Stomach (tissue), 9 donors: ENCODE measurements around the gene SMAD7. TPM values are rescaled to one million over a fixed set of nuclear protein-coding genes. Genes with fewer than 3 reads are reported as not detected.

Source experiments
- DNase-seq, 2 donors: peaks; one replicate each; pipeline versions ENCODE4 v3.0.0 to v3.0.0-alpha.2; 2013 to 2019
- H3K27ac ChIP-seq, 5 donors: fragments of 200-600 bp in 4 of 5; sonication (generic) in 4 of 5; one replicate each; pipeline ENCODE4 v1.5.1; 2013 to 2019; ENCODE audit warnings: mild to moderate bottlenecking in 1 of 5, moderate library complexity in 1 of 5
- H3K27me3 ChIP-seq, 3 donors: fragments of 200-600 bp; sonication (generic); one replicate each; pipeline ENCODE4 v1.5.1; 2017 to 2019; ENCODE audit warnings: mixed run types in 1 of 3
- H3K36me3 ChIP-seq, 4 donors: fragments of 200-600 bp; sonication (generic); 1 replicate in 3 of 4; 2 replicates in 1 of 4; pipeline ENCODE4 v1.5.1; 2016 to 2019
- H3K4me1 ChIP-seq, 4 donors: fragments of 200-600 bp; sonication (generic); one replicate each; pipeline ENCODE4 v1.5.1; 2016 to 2019
- H3K4me3 ChIP-seq, 4 donors: fragments of 200-600 bp; sonication (generic) in 3 of 4; one replicate each; pipeline ENCODE4 v1.5.1; 2016 to 2019; ENCODE audit warnings: mild to moderate bottlenecking in 1 of 4
- H3K9me3 ChIP-seq, 4 donors: fragments of 200-600 bp; sonication (generic); one replicate each; pipeline ENCODE4 v1.5.1; 2016 to 2019
- EP300 ChIP-seq: sonication (generic); formaldehyde crosslinking; IDR thresholded peaks from one replicate; pipeline ENCODE4 v1.6.1; 2017; ENCODE audit warnings: antibody characterized with exemption
- POLR2A ChIP-seq, 4 donors: fragments of 450-650 bp; IDR thresholded peaks; one replicate each; pipeline ENCODE4 v1.6.1; 2016; ENCODE audit warnings: antibody characterized with exemption in 4 of 4, control low read depth in 2 of 4, mild to moderate bottlenecking in 1 of 4, moderate library complexity in 1 of 4
- POLR2AphosphoS5 ChIP-seq, 3 donors: sonication (generic); formaldehyde crosslinking; IDR thresholded peaks; one replicate each; pipeline ENCODE4 v1.6.1; 2016; ENCODE audit warnings: antibody characterized with exemption in 3 of 3
- WGBS, 5 donors: extraction: QIAGEN DNeasy Blood & Tissue Kit in 3 of 5; methylation state at CpG; one replicate each; pipeline versions ENCODE4 v1.1.5 to v1.1.7; 2013 to 2018; 5-methylcytosine and 5-hydroxymethylcytosine counted together
- intact Hi-C: fragments of 100-400 bp; cut with DNase I; formaldehyde crosslinking; loops from one replicate; pipeline ENCODE4 v1.15.1; 2023; ENCODE audit warnings: low total_unique reads
- polyA plus RNA-seq, 3 donors: library from polyadenylated mRNA; stranded (reverse); fragments of 200-250 nt; gene quantifications; one replicate each; pipeline ENCODE4 v1.2.3, GENCODE V29; 2013
- total RNA-seq, 5 donors: library from RNA; depleted of rRNA; stranded (reverse); fragments of >200 nt; gene quantifications; one replicate each; pipeline versions ENCODE4 v1.1.0 to v1.2.3, GENCODE V29; 2014 to 2016
- TF ChIP-seq, protein P1 (sequence below), 7 experiments: fragments of 450-650 bp in 4 of 7; fragments of 200-600 bp in 3 of 7; sonication (generic) in 3 of 7; IDR thresholded peaks; one replicate each; pipeline ENCODE4 v1.5.1; 2016 to 2019; ENCODE audit warnings: antibody characterized with exemption in 7 of 7, control low read depth in 2 of 7, mild to moderate bottlenecking in 1 of 7
- donor health status: healthy with polysubstance abuse.
- donor health status: Bipolar disorder and iron deficiency.
- donor health status: healthy.

SMAD7 gene
- total and polyA plus RNA-seq, 8 donors, result 4.5 to 123 (median 10.6) TPM

DNA sequence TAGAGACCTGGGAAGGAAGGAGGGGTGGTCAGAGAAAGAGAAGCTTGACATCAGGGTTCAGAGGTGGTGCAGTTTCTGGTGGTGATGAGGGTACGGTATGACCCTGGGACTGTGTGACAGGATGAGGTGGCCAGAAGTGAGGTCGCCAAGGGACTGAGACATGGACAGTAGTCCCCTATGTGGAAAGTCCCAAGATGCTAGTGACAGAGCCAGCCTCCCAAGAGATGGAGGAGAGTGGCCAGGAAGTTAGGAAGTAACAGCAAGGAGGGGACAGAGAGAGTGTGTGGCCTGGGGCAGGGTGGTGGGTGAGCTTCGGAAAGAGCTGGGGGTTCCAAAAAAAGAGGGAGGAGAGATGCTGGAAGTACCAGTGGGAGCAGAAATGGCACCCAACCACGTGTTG is 66.0 kb downstream of the SMAD7 start:
- WGBS, 5 donors, result 80 to 94% (median 90%) methylated on average over 4 of the region's 4 CpGs

DNA sequence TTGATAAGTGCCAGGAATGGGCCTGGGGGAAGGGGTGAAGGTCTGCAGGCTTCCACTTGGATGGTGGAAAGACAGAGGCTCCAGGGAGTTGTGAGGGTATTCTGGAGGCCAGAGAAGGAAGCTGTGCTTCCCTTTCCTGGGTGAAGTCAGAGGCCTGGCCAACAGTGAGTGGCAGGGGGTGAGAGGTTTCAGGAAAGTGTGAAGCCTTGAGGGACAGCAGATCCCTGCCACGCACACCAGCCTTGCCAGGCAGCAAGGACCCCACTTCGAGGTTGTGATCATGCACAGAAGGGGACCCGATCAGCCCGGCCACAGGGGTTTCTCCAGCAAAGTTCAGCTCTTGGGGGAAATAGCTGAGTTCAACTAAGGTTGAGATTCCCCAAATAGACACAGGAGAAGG is 66.5 kb downstream of the SMAD7 start:
- no peaks in the 10 kb centered on the region for H3K36me3 ChIP-seq
- peaks cover 0 to 9% (median 4%) of the 10 kb centered on the region in 4 donors for H3K4me1 ChIP-seq
- intact Hi-C loops, result no loop called here
- WGBS, 5 donors, result 84 to 98% (median 96%) methylated on average over 4 of the region's 4 CpGs
- H3K27me3 ChIP-seq, result no peaks in the 10 kb centered on the region
- no peak for DNase-seq
- H3K9me3 ChIP-seq, result no peaks in the 10 kb centered on the region
- no peak overlapping the region for H3K4me3 ChIP-seq
- TF ChIP-seq, protein P1, sequence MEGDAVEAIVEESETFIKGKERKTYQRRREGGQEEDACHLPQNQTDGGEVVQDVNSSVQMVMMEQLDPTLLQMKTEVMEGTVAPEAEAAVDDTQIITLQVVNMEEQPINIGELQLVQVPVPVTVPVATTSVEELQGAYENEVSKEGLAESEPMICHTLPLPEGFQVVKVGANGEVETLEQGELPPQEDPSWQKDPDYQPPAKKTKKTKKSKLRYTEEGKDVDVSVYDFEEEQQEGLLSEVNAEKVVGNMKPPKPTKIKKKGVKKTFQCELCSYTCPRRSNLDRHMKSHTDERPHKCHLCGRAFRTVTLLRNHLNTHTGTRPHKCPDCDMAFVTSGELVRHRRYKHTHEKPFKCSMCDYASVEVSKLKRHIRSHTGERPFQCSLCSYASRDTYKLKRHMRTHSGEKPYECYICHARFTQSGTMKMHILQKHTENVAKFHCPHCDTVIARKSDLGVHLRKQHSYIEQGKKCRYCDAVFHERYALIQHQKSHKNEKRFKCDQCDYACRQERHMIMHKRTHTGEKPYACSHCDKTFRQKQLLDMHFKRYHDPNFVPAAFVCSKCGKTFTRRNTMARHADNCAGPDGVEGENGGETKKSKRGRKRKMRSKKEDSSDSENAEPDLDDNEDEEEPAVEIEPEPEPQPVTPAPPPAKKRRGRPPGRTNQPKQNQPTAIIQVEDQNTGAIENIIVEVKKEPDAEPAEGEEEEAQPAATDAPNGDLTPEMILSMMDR (IDR thresholded peaks at IDR 0.05), result no peak
- no peak for TF ChIP-seq POLR2AphosphoS5 (IDR thresholded peaks at IDR 0.05)
- TF ChIP-seq EP300, result no peak
- H3K27ac ChIP-seq, result no peak overlapping the region

More for the DNA sequence above, 66.0 kb downstream of the SMAD7 start:
- Histone ChIP-seq H3K27ac (no peak overlapping the region), H3K27me3 (no peaks in the 10 kb centered on the region), H3K36me3 (no peaks in the 10 kb centered on the region), H3K9me3 (no peaks in the 10 kb centered on the region), H3K4me3 (no peak overlapping the region), H3K4me1 (peaks cover 0 to 13% (median 7%) of the 10 kb centered on the region in 4 donors)
- no peak for TF ChIP-seq POLR2A (IDR thresholded peaks at IDR 0.05)
- no peak for TF ChIP-seq POLR2AphosphoS5 (IDR thresholded peaks at IDR 0.05)
- TF ChIP-seq, protein P1 (IDR thresholded peaks at IDR 0.05), result no peak
- no peak for TF ChIP-seq EP300
- intact Hi-C loops, result no loop called here
- DNase-seq, result no peak

DNA sequence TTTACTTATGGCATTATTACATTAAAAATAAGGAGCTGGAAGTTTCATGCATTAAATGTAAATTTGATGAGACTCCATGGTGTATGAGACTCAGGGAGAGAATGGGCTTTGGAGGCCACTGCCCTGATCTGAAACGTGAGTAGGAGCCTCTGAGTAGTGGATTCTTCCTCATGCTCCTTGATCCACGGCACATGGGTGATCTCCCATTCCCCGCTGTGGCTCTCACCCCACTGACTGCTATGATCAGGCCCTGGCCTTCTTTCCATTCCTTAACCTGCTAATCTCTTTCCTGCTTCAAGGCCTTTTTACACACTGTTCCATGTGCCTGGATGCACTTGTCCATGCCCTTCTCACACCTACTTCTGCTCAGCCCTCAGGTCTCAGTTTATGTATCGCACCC is 68.4 kb downstream of the SMAD7 start:
- Histone ChIP-seq H3K27ac (no peak overlapping the region), H3K36me3 (no peaks in the 10 kb centered on the region), H3K27me3 (no peaks in the 10 kb centered on the region), H3K4me1 (peaks cover 0 to 13% (median under 1%) of the 10 kb centered on the region in 4 donors), H3K9me3 (no peaks in the 10 kb centered on the region), H3K4me3 (no peak overlapping the region)
- WGBS, 5 donors, result 91 to 98% (median 92%) methylated on average over 4 of the region's 4 CpGs
- DNase-seq, result no peak
- TF ChIP-seq, protein P1 (IDR thresholded peaks at IDR 0.05), result no peak
- TF ChIP-seq POLR2A (IDR thresholded peaks at IDR 0.05) (no peak), EP300 (no peak), POLR2AphosphoS5 (IDR thresholded peaks at IDR 0.05) (no peak)
- intact Hi-C loops, result no loop called here

DNA sequence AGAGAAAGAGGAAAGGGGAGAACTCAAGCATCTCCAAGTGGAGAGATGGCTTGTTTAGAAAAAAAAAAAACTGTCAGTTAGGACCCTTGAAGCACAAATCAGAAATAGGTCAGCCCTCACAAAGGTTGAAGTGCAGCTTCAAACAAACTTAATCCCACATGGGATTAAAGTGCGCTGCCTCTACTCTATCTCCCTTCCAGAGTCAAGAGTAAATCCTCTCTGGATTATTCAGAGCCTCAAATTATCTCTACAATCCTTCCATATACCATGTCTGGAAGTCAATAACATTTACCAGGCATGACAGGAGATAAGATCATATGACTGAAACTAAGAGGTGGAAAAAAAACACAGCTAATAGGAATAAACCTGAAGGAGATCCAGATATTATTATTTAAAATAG is 69.8 kb downstream of the SMAD7 start:
- Histone ChIP-seq H3K4me3 (no peak overlapping the region), H3K27ac (no peak overlapping the region), H3K9me3 (no peaks in the 10 kb centered on the region), H3K4me1 (peaks cover 0 to 13% (median 0%) of the 10 kb centered on the region in 4 donors), H3K27me3 (no peaks in the 10 kb centered on the region), H3K36me3 (no peaks in the 10 kb centered on the region)
- intact Hi-C loops, result no loop called here
- TF ChIP-seq POLR2A (IDR thresholded peaks at IDR 0.05) (no peak), POLR2AphosphoS5 (IDR thresholded peaks at IDR 0.05) (no peak), EP300 (no peak)
- TF ChIP-seq, protein P1 (IDR thresholded peaks at IDR 0.05), result no peak
- DNase-seq, result no peak
- WGBS, 5 donors, result 83 to 100% (median 98%) methylated on average over 1 of the region's 1 CpG
